ENCODE results near the gene TEX54. TPM values are rescaled to one million over a fixed set of nuclear protein-coding genes. Genes with fewer than 3 reads are reported as not detected.

The TEX54 gene
- total and polyA plus RNA-seq, 2 of the 13 experiments (the other 11 are each of a cell fraction or from before 2014, with no cell fraction given) = not detected

GRCh38 chr11:62805076-62805892 is 27.4 kb downstream of the TEX54 start, which contains the start of gene NXF1 (continued):
- TF ChIP-seq ZNF567 (CRISPR knock-in tag; IDR thresholded peaks at IDR 0.05; ENCODE audit: borderline replicate concordance) (peak; percentile 83), ZNF616 (CRISPR knock-in tag; IDR thresholded peaks at IDR 0.05; ENCODE audit: low read depth) (peak; percentile 17; the same call in 1 of the 2 replicates), ATF2 (CRISPR knock-in tag; IDR thresholded peaks at IDR 0.05) (peak; percentile 88), ZBTB38 (CRISPR knock-in tag; IDR thresholded peaks at IDR 0.05) (peak; percentile 88), ZNF720 (CRISPR knock-in tag; IDR thresholded peaks at IDR 0.05) (no peak), NR2F2 (IDR thresholded peaks at IDR 0.05; ENCODE audit: borderline replicate concordance, low read depth) (peak; percentile 55; the same call in 1 of the 2 replicates), CREB1 (IDR thresholded peaks at IDR 0.05) (peak; percentile 96), CREB1 (CRISPR knock-in tag; IDR thresholded peaks at IDR 0.05) (peak; percentile 95), ZNF143 (CRISPR knock-in tag; IDR thresholded peaks at IDR 0.05) (peak; percentile 49; the same call in 1 of the 2 replicates), ATF4 (CRISPR knock-in tag; IDR thresholded peaks at IDR 0.05) (peak in 1 of 2 experiments; percentile 54; a peak in 1 of 4 replicates), THAP8 (CRISPR knock-in tag; IDR thresholded peaks at IDR 0.05; ENCODE audit: borderline replicate concordance) (0 out of 2 replicates have a peak, but pooled peaks have one; percentile 32), CREB3 (CRISPR knock-in tag; IDR thresholded peaks at IDR 0.05) (peak; percentile 71; the same call in 1 of the 2 replicates), ZNF580 (CRISPR knock-in tag; IDR thresholded peaks at IDR 0.05; ENCODE audit: borderline replicate concordance, low read depth) (peak; percentile 85; the same call in 1 of the 2 replicates), ZNF292 (CRISPR knock-in tag; IDR thresholded peaks at IDR 0.05; ENCODE audit: borderline replicate concordance, low read depth) (no peak)
- TF ChIP-seq, protein P1, sequence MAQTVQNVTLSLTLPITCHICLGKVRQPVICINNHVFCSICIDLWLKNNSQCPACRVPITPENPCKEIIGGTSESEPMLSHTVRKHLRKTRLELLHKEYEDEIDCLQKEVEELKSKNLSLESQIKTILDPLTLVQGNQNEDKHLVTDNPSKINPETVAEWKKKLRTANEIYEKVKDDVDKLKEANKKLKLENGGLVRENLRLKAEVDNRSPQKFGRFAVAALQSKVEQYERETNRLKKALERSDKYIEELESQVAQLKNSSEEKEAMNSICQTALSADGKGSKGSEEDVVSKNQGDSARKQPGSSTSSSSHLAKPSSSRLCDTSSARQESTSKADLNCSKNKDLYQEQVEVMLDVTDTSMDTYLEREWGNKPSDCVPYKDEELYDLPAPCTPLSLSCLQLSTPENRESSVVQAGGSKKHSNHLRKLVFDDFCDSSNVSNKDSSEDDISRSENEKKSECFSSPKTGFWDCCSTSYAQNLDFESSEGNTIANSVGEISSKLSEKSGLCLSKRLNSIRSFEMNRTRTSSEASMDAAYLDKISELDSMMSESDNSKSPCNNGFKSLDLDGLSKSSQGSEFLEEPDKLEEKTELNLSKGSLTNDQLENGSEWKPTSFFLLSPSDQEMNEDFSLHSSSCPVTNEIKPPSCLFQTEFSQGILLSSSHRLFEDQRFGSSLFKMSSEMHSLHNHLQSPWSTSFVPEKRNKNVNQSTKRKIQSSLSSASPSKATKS (CRISPR knock-in tag; IDR thresholded peaks at IDR 0.05) = no peak
- TF ChIP-seq, protein P2, sequence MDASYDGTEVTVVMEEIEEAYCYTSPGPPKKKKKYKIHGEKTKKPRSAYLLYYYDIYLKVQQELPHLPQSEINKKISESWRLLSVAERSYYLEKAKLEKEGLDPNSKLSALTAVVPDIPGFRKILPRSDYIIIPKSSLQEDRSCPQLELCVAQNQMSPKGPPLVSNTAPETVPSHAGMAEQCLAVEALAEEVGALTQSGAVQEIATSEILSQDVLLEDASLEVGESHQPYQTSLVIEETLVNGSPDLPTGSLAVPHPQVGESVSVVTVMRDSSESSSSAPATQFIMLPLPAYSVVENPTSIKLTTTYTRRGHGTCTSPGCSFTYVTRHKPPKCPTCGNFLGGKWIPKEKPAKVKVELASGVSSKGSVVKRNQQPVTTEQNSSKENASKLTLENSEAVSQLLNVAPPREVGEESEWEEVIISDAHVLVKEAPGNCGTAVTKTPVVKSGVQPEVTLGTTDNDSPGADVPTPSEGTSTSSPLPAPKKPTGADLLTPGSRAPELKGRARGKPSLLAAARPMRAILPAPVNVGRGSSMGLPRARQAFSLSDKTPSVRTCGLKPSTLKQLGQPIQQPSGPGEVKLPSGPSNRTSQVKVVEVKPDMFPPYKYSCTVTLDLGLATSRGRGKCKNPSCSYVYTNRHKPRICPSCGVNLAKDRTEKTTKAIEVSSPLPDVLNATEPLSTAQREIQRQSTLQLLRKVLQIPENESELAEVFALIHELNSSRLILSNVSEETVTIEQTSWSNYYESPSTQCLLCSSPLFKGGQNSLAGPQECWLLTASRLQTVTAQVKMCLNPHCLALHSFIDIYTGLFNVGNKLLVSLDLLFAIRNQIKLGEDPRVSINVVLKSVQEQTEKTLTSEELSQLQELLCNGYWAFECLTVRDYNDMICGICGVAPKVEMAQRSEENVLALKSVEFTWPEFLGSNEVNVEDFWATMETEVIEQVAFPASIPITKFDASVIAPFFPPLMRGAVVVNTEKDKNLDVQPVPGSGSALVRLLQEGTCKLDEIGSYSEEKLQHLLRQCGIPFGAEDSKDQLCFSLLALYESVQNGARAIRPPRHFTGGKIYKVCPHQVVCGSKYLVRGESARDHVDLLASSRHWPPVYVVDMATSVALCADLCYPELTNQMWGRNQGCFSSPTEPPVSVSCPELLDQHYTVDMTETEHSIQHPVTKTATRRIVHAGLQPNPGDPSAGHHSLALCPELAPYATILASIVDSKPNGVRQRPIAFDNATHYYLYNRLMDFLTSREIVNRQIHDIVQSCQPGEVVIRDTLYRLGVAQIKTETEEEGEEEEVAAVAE (CRISPR knock-in tag; IDR thresholded peaks at IDR 0.05; ENCODE audit: borderline replicate concordance) = peak; percentile 78; the same call in 1 of the 2 replicates
